HT-29 (cell line): ENCODE results near the gene TANGO6. TPM values are rescaled to one million over a fixed set of nuclear protein-coding genes. Genes with fewer than 3 reads are reported as not detected.

Source experiments
- DNase-seq: peaks from one replicate; pipeline ENCODE4 v3.0.0-alpha.2; 2015; ENCODE audit warnings: low spot score
- total RNA-seq: library from RNA; depleted of rRNA; stranded (reverse); fragments of >200 nt; shearing (Covaris generic); gene quantifications from 2 replicates; pipeline ENCODE4 v1.2.3, GENCODE V29; 2014

The TANGO6 gene
- total RNA-seq, 1 experiment from 2014 or later = 3.6 TPM

GRCh38 chr16:69089091-69089910 is 246.0 kb downstream of the TANGO6 start:
- no peak for DNase-seq

- DNase-seq = no peak
These were observed 250.6 kb downstream of the TANGO6 start for GRCh38 chr16:69093974-69094373.

GRCh38 chr16:69094501-69094900 is 251.2 kb downstream of the TANGO6 start:
- no peak for DNase-seq

- DNase-seq = no peak
These were observed 251.9 kb downstream of the TANGO6 start for GRCh38 chr16:69095193-69095592.

- no peak for DNase-seq
These were observed 256.9 kb downstream of the TANGO6 start for GRCh38 chr16:69100071-69100691.

GRCh38 chr16:69105501-69106361 is 262.4 kb downstream of the TANGO6 start, which contains the start of gene HAS3:
HAS3 (plus strand) TSS chr16:69105653; CDS start chr16:69109396, 3,743 bp downstream.
- DNase-seq = peak; percentile 74

- DNase-seq = no peak
These were observed 263.4 kb downstream of the TANGO6 start for GRCh38 chr16:69106491-69107315.

- DNase-seq = no peak
These were observed 264.1 kb downstream of the TANGO6 start for GRCh38 chr16:69107316-69107962.

- no peak for DNase-seq
These were observed 265.0 kb downstream of the TANGO6 start for GRCh38 chr16:69108064-69108904.

GRCh38 chr16:69108905-69109252 is 265.5 kb downstream of the TANGO6 start:
- DNase-seq = no peak

GRCh38 chr16:69109486-69110270 is 266.3 kb downstream of the TANGO6 start:
- no peak for DNase-seq

GRCh38 chr16:69110406-69110805 is 267.1 kb downstream of the TANGO6 start:
- no peak for DNase-seq

GRCh38 chr16:69111216-69111875 is 268.0 kb downstream of the TANGO6 start:
- no peak for DNase-seq

GRCh38 chr16:69111876-69112230 is 268.5 kb downstream of the TANGO6 start:
- no peak for DNase-seq

- DNase-seq = peak; percentile 68
These were observed 269.2 kb downstream of the TANGO6 start for GRCh38 chr16:69112285-69113129.

- no peak for DNase-seq
These were observed 269.9 kb downstream of the TANGO6 start for GRCh38 chr16:69113216-69113615.

GRCh38 chr16:69114346-69114975 is 271.1 kb downstream of the TANGO6 start:
- DNase-seq = no peak
